WTC11 (cell line): ENCODE results near the gene TBC1D24. TPM values are rescaled to one million over a fixed set of nuclear protein-coding genes. Genes with fewer than 3 reads are reported as not detected.
"Not testable (repeated sequence)": the region's sequence is repeated elsewhere in the genome, so short reads cannot be mapped to it uniquely, and the experiment has no call there.

Source experiments
- ATAC-seq: fragments of 200-7000 bp; cut with Tn5 transposase; 2 replicates; pipeline ENCODE4 v1.10.0; 2021; ENCODE audit warnings: mild to moderate bottlenecking, moderate library complexity
- CTCF ChIA-PET: fragments of 300-600 bp; sonication (Branson Sonifier 250); formaldehyde crosslinking; loops from one replicate; lab custom pipeline; 2021; ENCODE audit warnings: antibody characterized with exemption; lab: Charles Lee
- POLR2A ChIA-PET: fragments of 350-600 bp; sonication (Branson Sonifier 250); formaldehyde crosslinking; loops from one replicate; lab custom pipeline; 2021; ENCODE audit warnings: antibody characterized with exemption; lab: Charles Lee
- DNase-seq: peaks from one replicate; pipeline ENCODE4 v3.0.0; 2021; ENCODE audit warnings: low spot score
- H3K27ac Mint-ChIP-seq: 2 replicates; pipeline ENCODE4 v1.8.0; 2021; ENCODE audit warnings: mixed read lengths
- H3K27me3 Mint-ChIP-seq: 2 replicates; pipeline ENCODE4 v1.8.0; 2021; ENCODE audit warnings: low read depth, mild to moderate bottlenecking, moderate library complexity, mixed read lengths
- H3K36me3 Mint-ChIP-seq: 2 replicates; pipeline ENCODE4 v1.8.0; 2021; ENCODE audit warnings: mixed read lengths
- H3K4me1 Mint-ChIP-seq: 2 replicates; pipeline ENCODE4 v1.8.0; 2022; ENCODE audit warnings: mixed read lengths
- H3K4me3 Mint-ChIP-seq: 2 replicates; pipeline ENCODE4 v1.8.0; 2021; ENCODE audit warnings: mild to moderate bottlenecking, moderate library complexity, mixed read lengths
- H3K9me3 Mint-ChIP-seq: 2 replicates; pipeline ENCODE4 v1.8.0; 2021; ENCODE audit warnings: mixed read lengths
- EMX1 ChIP-seq: fragments of 250-450 bp; sonication (Bioruptor Pico); IDR thresholded peaks from 2 replicates; pipeline ENCODE4 v1.8.0; 2021; ENCODE audit warnings: mild to moderate bottlenecking
- FOXP1 ChIP-seq: sonication (generic); formaldehyde crosslinking; IDR thresholded peaks from 2 replicates; pipeline ENCODE4 v1.8.0; 2022; ENCODE audit warnings: missing genetic modification reagents, mild to moderate bottlenecking, moderate library complexity, borderline replicate concordance
- GABPB1 ChIP-seq: sonication (generic); formaldehyde crosslinking; IDR thresholded peaks from 2 replicates; pipeline ENCODE4 v1.8.1; 2023; ENCODE audit warnings: mild to moderate bottlenecking, missing genetic modification reagents
- GRHL2 ChIP-seq: fragments of 250-450 bp; sonication (Bioruptor Pico); IDR thresholded peaks from 2 replicates; pipeline ENCODE4 v1.8.0; 2022; ENCODE audit warnings: mild to moderate bottlenecking, moderate library complexity; ENCODE audit not compliant: insufficient replicate concordance, severe bottlenecking
- NFE2L1 ChIP-seq: sonication (generic); formaldehyde crosslinking; IDR thresholded peaks from 2 replicates; pipeline ENCODE4 v1.8.1; 2023; ENCODE audit warnings: missing genetic modification reagents
- NR1H2 ChIP-seq: sonication (generic); formaldehyde crosslinking; IDR thresholded peaks from 2 replicates; pipeline ENCODE4 v1.9.0; 2021; ENCODE audit warnings: mild to moderate bottlenecking, moderate library complexity, missing genetic modification reagents
- NR2C2 ChIP-seq: sonication (generic); formaldehyde crosslinking; IDR thresholded peaks from 2 replicates; pipeline ENCODE4 v1.8.0; 2022; ENCODE audit warnings: mild to moderate bottlenecking, missing genetic modification reagents
- ZBTB21 ChIP-seq: sonication (generic); formaldehyde crosslinking; IDR thresholded peaks from 2 replicates; pipeline ENCODE4 v1.8.1; 2023; ENCODE audit warnings: mild to moderate bottlenecking, missing genetic modification reagents, borderline replicate concordance
- ZNF121 ChIP-seq: sonication (generic); formaldehyde crosslinking; IDR thresholded peaks from 2 replicates; pipeline ENCODE4 v1.8.0; 2023; ENCODE audit warnings: missing genetic modification reagents
- ZNF138 ChIP-seq: sonication (generic); formaldehyde crosslinking; conservative IDR thresholded peaks from 2 replicates; pipeline ENCODE4 v1.8.1; 2022; ENCODE audit warnings: mild to moderate bottlenecking, moderate library complexity, missing genetic modification reagents
- ZNF232 ChIP-seq: sonication (generic); formaldehyde crosslinking; IDR thresholded peaks from 2 replicates; pipeline ENCODE4 v1.8.0; 2022; ENCODE audit warnings: mild to moderate bottlenecking, missing genetic modification reagents
- ZNF263 ChIP-seq: sonication (generic); formaldehyde crosslinking; IDR thresholded peaks from 2 replicates; pipeline ENCODE4 v1.8.1; 2022; ENCODE audit warnings: low read depth, mild to moderate bottlenecking, moderate library complexity, missing genetic modification reagents
- total RNA-seq: library from RNA; stranded (reverse); gene quantifications from 3 replicates; pipeline ENCODE4 v1.2.3, GENCODE V29; 2021
- TF ChIP-seq, protein P1 (sequence below): sonication (generic); formaldehyde crosslinking; IDR thresholded peaks from 2 replicates; pipeline ENCODE4 v1.8.0; 2023; ENCODE audit warnings: missing genetic modification reagents
- TF ChIP-seq, protein P2 (sequence below): sonication (generic); formaldehyde crosslinking; IDR thresholded peaks from 2 replicates; pipeline ENCODE4 v1.8.0; 2022; ENCODE audit warnings: mild to moderate bottlenecking, missing genetic modification reagents
- TF ChIP-seq, protein P3 (sequence below): sonication (generic); formaldehyde crosslinking; IDR thresholded peaks from 2 replicates; pipeline ENCODE4 v1.8.1; 2022; ENCODE audit warnings: mild to moderate bottlenecking, moderate library complexity, missing genetic modification reagents
- TF ChIP-seq, protein P4 (sequence below): sonication (generic); formaldehyde crosslinking; IDR thresholded peaks from 2 replicates; pipeline ENCODE4 v1.8.1; 2022; ENCODE audit warnings: low read depth, mild to moderate bottlenecking, moderate library complexity, missing genetic modification reagents, borderline replicate concordance
- TF ChIP-seq, protein P5 (sequence below): sonication (generic); formaldehyde crosslinking; conservative IDR thresholded peaks from 2 replicates; pipeline ENCODE4 v1.8.1; 2022; ENCODE audit warnings: mild to moderate bottlenecking, missing genetic modification reagents

The TBC1D24 gene
- total RNA-seq, 1 experiment from 2014 or later: 21.0 TPM

DNA sequence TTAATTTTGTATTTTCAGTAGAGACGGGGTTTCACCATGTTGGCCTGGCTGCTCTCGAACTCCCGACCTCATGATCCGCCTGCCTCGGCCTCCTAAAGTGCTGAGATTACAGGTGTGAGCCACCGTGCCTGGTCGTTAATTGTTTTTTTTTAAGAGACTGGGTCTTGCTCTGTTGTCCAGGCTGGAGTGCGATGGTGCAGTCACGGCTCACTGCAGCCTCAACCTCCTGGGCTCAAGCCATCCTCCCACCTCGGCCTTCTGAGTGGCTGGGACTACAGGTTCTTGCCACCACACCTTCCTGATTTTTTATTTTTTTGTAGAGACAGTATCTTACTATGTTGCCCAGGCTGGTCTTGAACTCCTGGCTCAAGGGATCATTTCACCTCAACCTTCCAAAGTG is 5.1 kb downstream of the TBC1D24 start:
- CTCF ChIA-PET: interaction anchor here (2.1 kb wide), 1 partner anchor 21 kb away, joined by 8 read pairs; no protein-coding TSS in a partner anchor
- H3K36me3 Mint-ChIP-seq, H3K27ac Mint-ChIP-seq, ATAC-seq, H3K9me3 Mint-ChIP-seq, DNase-seq, H3K4me3 Mint-ChIP-seq, H3K4me1 Mint-ChIP-seq, H3K27me3 Mint-ChIP-seq: not testable (repeated sequence)
- 0 out of 2 replicates have a peak, but pooled peaks have one; percentile 56 for TF ChIP-seq ZNF121 (CRISPR knock-in tag)
- POLR2A ChIA-PET: interaction anchor here (0.6 kb wide), 1 partner anchor 192 kb away, joined by 3 read pairs; no protein-coding TSS in a partner anchor

DNA sequence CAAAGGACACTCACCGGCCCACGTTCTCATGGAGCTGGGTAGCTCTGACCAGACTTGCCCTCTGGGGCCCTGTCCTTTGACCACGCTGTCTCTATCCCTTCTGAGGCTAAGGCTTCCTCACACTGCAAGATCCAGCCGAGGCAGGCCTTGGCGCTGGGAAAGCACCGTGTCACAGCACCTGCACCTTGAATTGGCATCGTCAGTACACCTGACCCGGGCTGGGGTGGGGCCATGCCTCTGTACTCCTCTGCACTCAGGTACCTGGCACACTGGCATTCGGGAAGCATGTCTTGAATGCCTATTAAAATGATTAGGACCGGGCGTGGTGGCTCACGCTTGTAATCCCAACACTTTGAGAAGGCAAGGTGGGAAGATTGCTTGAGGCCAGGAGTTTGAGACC is 6.0 kb downstream of the TBC1D24 start:
- Mint-ChIP-seq H3K36me3 (no peaks in the 10 kb centered on the region), H3K27me3 (peaks cover 7% of the 10 kb centered on the region), H3K4me3 (no peak overlapping the region), H3K4me1 (peaks cover 3% of the 10 kb centered on the region; the same call in 1 of the 2 replicates), H3K27ac (no peak overlapping the region), H3K9me3 (no peaks in the 10 kb centered on the region)
- TF ChIP-seq, protein P1, sequence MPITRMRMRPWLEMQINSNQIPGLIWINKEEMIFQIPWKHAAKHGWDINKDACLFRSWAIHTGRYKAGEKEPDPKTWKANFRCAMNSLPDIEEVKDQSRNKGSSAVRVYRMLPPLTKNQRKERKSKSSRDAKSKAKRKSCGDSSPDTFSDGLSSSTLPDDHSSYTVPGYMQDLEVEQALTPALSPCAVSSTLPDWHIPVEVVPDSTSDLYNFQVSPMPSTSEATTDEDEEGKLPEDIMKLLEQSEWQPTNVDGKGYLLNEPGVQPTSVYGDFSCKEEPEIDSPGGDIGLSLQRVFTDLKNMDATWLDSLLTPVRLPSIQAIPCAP: no peak
- no peak for TF ChIP-seq FOXP1
- TF ChIP-seq NFE2L1 (CRISPR knock-in tag): no peak
- no peak for TF ChIP-seq GABPB1 (CRISPR knock-in tag)
- TF ChIP-seq, protein P2, sequence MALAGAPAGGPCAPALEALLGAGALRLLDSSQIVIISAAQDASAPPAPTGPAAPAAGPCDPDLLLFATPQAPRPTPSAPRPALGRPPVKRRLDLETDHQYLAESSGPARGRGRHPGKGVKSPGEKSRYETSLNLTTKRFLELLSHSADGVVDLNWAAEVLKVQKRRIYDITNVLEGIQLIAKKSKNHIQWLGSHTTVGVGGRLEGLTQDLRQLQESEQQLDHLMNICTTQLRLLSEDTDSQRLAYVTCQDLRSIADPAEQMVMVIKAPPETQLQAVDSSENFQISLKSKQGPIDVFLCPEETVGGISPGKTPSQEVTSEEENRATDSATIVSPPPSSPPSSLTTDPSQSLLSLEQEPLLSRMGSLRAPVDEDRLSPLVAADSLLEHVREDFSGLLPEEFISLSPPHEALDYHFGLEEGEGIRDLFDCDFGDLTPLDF: no peak
- no peak for ATAC-seq
- CTCF ChIA-PET: interaction anchor here (2.1 kb wide), 1 partner anchor 20 kb away, joined by 8 read pairs; no protein-coding TSS in a partner anchor
- DNase-seq: no peak
- POLR2A ChIA-PET: no interaction called here

DNA sequence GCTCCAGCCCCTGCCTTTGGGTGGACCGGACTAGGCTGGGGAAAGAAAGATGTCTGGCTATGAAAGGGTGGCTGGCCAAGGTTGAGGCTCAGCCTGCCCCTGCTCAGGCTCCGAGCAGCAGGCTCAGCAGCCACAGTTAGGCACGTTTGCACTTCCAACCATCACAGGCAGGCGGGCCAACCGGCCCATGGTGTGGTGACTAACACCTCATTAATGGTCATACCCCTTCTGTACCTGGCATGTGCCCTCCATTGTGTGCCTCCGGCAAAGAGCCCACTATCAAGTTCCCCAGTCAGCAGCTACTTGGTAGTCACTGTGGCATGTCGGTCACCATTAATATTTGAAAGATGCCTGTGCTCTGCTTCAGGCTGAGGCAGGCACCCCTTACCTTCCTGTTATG is 6.7 kb downstream of the TBC1D24 start:
- no peaks in the 10 kb centered on the region for H3K36me3 Mint-ChIP-seq
- no peaks in the 10 kb centered on the region for H3K4me1 Mint-ChIP-seq
- CTCF ChIA-PET: interaction anchor here (0.7 to 2.1 kb wide), 2 partner anchors 20 kb away, joined by 3 to 8 read pairs; no protein-coding TSS in a partner anchor
- H3K27me3 Mint-ChIP-seq: peaks cover 7% of the 10 kb centered on the region
- DNase-seq: no peak
- H3K4me3 Mint-ChIP-seq: no peak overlapping the region
- no peak for ATAC-seq
- no peaks in the 10 kb centered on the region for H3K9me3 Mint-ChIP-seq
- TF ChIP-seq ZNF263 (CRISPR knock-in tag): no peak
- TF ChIP-seq GRHL2 (CRISPR knock-in tag): no peak
- TF ChIP-seq EMX1: no peak
- TF ChIP-seq ZNF138 (CRISPR knock-in tag): no peak
- TF ChIP-seq ZNF121 (CRISPR knock-in tag): no peak
- TF ChIP-seq ZBTB21 (CRISPR knock-in tag): no peak
- no peak for TF ChIP-seq NFE2L1 (CRISPR knock-in tag)
- TF ChIP-seq, protein P3, sequence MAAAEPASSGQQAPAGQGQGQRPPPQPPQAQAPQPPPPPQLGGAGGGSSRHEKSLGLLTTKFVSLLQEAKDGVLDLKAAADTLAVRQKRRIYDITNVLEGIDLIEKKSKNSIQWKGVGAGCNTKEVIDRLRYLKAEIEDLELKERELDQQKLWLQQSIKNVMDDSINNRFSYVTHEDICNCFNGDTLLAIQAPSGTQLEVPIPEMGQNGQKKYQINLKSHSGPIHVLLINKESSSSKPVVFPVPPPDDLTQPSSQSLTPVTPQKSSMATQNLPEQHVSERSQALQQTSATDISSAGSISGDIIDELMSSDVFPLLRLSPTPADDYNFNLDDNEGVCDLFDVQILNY (CRISPR knock-in tag): no peak
- TF ChIP-seq, protein P4, sequence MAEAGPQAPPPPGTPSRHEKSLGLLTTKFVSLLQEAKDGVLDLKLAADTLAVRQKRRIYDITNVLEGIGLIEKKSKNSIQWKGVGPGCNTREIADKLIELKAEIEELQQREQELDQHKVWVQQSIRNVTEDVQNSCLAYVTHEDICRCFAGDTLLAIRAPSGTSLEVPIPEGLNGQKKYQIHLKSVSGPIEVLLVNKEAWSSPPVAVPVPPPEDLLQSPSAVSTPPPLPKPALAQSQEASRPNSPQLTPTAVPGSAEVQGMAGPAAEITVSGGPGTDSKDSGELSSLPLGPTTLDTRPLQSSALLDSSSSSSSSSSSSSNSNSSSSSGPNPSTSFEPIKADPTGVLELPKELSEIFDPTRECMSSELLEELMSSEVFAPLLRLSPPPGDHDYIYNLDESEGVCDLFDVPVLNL (CRISPR knock-in tag): no peak
- no peak for TF ChIP-seq NR2C2 (CRISPR knock-in tag)
- TF ChIP-seq, protein P5, sequence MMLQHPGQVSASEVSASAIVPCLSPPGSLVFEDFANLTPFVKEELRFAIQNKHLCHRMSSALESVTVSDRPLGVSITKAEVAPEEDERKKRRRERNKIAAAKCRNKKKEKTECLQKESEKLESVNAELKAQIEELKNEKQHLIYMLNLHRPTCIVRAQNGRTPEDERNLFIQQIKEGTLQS (CRISPR knock-in tag): no peak
- TF ChIP-seq NR1H2 (CRISPR knock-in tag): no peak
- no peak for TF ChIP-seq ZNF232 (CRISPR knock-in tag)
- POLR2A ChIA-PET: no interaction called here
- peak overlapping the region; percentile 89 for H3K27ac Mint-ChIP-seq
